WTC11 (cell line): ENCODE measurements around the gene SMAD6. TPM values are rescaled to one million over a fixed set of nuclear protein-coding genes. Genes with fewer than 3 reads are reported as not detected.

Experiments
- ATAC-seq: fragments of 200-7000 bp; cut with Tn5 transposase; 2 replicates; pipeline ENCODE4 v1.10.0; 2021; ENCODE audit warnings: mild to moderate bottlenecking, moderate library complexity
- CTCF ChIA-PET: fragments of 300-600 bp; sonication (Branson Sonifier 250); formaldehyde crosslinking; loops from one replicate; lab custom pipeline; 2021; ENCODE audit warnings: antibody characterized with exemption; lab: Charles Lee
- POLR2A ChIA-PET: fragments of 350-600 bp; sonication (Branson Sonifier 250); formaldehyde crosslinking; loops from one replicate; lab custom pipeline; 2021; ENCODE audit warnings: antibody characterized with exemption; lab: Charles Lee
- DNase-seq: peaks from one replicate; pipeline ENCODE4 v3.0.0; 2021; ENCODE audit warnings: low spot score
- H3K27ac Mint-ChIP-seq: 2 replicates; pipeline ENCODE4 v1.8.0; 2021; ENCODE audit warnings: mixed read lengths
- H3K27me3 Mint-ChIP-seq: 2 replicates; pipeline ENCODE4 v1.8.0; 2021; ENCODE audit warnings: low read depth, mild to moderate bottlenecking, moderate library complexity, mixed read lengths
- H3K36me3 Mint-ChIP-seq: 2 replicates; pipeline ENCODE4 v1.8.0; 2021; ENCODE audit warnings: mixed read lengths
- H3K4me1 Mint-ChIP-seq: 2 replicates; pipeline ENCODE4 v1.8.0; 2022; ENCODE audit warnings: mixed read lengths
- H3K4me3 Mint-ChIP-seq: 2 replicates; pipeline ENCODE4 v1.8.0; 2021; ENCODE audit warnings: mild to moderate bottlenecking, moderate library complexity, mixed read lengths
- H3K9me3 Mint-ChIP-seq: 2 replicates; pipeline ENCODE4 v1.8.0; 2021; ENCODE audit warnings: mixed read lengths
- ATF3 ChIP-seq: sonication (generic); formaldehyde crosslinking; conservative IDR thresholded peaks from 2 replicates; pipeline ENCODE4 v1.8.1; 2022; ENCODE audit warnings: mild to moderate bottlenecking, missing genetic modification reagents
- CREM ChIP-seq: sonication (generic); formaldehyde crosslinking; IDR thresholded peaks from 2 replicates; pipeline ENCODE4 v1.8.1; 2022; ENCODE audit warnings: mild to moderate bottlenecking, missing genetic modification reagents, moderate library complexity
- JUN ChIP-seq: sonication (generic); formaldehyde crosslinking; IDR thresholded peaks from 2 replicates; pipeline ENCODE4 v1.8.0; 2023; ENCODE audit warnings: mild to moderate bottlenecking, missing genetic modification reagents
- NR1H2 ChIP-seq: sonication (generic); formaldehyde crosslinking; IDR thresholded peaks from 2 replicates; pipeline ENCODE4 v1.9.0; 2021; ENCODE audit warnings: mild to moderate bottlenecking, moderate library complexity, missing genetic modification reagents
- NR2C2 ChIP-seq: sonication (generic); formaldehyde crosslinking; IDR thresholded peaks from 2 replicates; pipeline ENCODE4 v1.8.0; 2022; ENCODE audit warnings: mild to moderate bottlenecking, missing genetic modification reagents
- OVOL2 ChIP-seq: fragments of 250-450 bp; sonication (Bioruptor Pico); IDR thresholded peaks from 2 replicates; pipeline ENCODE4 v1.9.0; 2021; ENCODE audit warnings: mild to moderate bottlenecking, borderline replicate concordance
- PREB ChIP-seq: sonication (generic); formaldehyde crosslinking; IDR thresholded peaks from 2 replicates; pipeline ENCODE4 v1.8.1; 2022; ENCODE audit warnings: mild to moderate bottlenecking, missing genetic modification reagents, moderate library complexity, borderline replicate concordance
- SMAD4 ChIP-seq: sonication (generic); formaldehyde crosslinking; IDR thresholded peaks from 2 replicates; pipeline ENCODE4 v1.8.0; 2022; ENCODE audit warnings: mild to moderate bottlenecking, missing genetic modification reagents
- SP1 ChIP-seq: sonication (generic); formaldehyde crosslinking; conservative IDR thresholded peaks from 2 replicates; pipeline ENCODE4 v1.8.1; 2022; ENCODE audit warnings: missing genetic modification reagents
- ZMAT4 ChIP-seq: fragments of 250-450 bp; sonication (Bioruptor Pico); IDR thresholded peaks from 2 replicates; pipeline ENCODE4 v1.9.0; 2021; ENCODE audit warnings: mild to moderate bottlenecking
- ZNF121 ChIP-seq: sonication (generic); formaldehyde crosslinking; IDR thresholded peaks from 2 replicates; pipeline ENCODE4 v1.8.0; 2023; ENCODE audit warnings: missing genetic modification reagents
- ZNF138 ChIP-seq: sonication (generic); formaldehyde crosslinking; conservative IDR thresholded peaks from 2 replicates; pipeline ENCODE4 v1.8.1; 2022; ENCODE audit warnings: mild to moderate bottlenecking, moderate library complexity, missing genetic modification reagents
- ZNF232 ChIP-seq: sonication (generic); formaldehyde crosslinking; IDR thresholded peaks from 2 replicates; pipeline ENCODE4 v1.8.0; 2022; ENCODE audit warnings: mild to moderate bottlenecking, missing genetic modification reagents
- ZNF396 ChIP-seq: fragments of 250-450 bp; sonication (Bioruptor Pico); IDR thresholded peaks from 2 replicates; pipeline ENCODE4 v1.8.0; 2021; ENCODE audit warnings: mild to moderate bottlenecking, moderate library complexity, borderline replicate concordance
- ZNF423 ChIP-seq: fragments of 250-450 bp; sonication (Bioruptor Pico); IDR thresholded peaks from 2 replicates; pipeline ENCODE4 v2.1.2; 2022; ENCODE audit warnings: mild to moderate bottlenecking, moderate library complexity
- total RNA-seq: library from RNA; stranded (reverse); gene quantifications from 3 replicates; pipeline ENCODE4 v1.2.3, GENCODE V29; 2021
- TF ChIP-seq, protein P1 (sequence below): sonication (generic); formaldehyde crosslinking; conservative IDR thresholded peaks from 2 replicates; pipeline ENCODE4 v1.8.1; 2023; ENCODE audit warnings: mild to moderate bottlenecking, low read depth, missing genetic modification reagents, moderate library complexity
- TF ChIP-seq, protein P2 (sequence below): sonication (generic); formaldehyde crosslinking; IDR thresholded peaks from 2 replicates; pipeline ENCODE4 v1.8.1; 2023; ENCODE audit warnings: mild to moderate bottlenecking, missing genetic modification reagents
- TF ChIP-seq, protein P3 (sequence below): fragments of 250-450 bp; sonication (Bioruptor Pico); IDR thresholded peaks from 2 replicates; pipeline ENCODE4 v2.1.2; 2022; ENCODE audit warnings: mild to moderate bottlenecking, moderate library complexity
- TF ChIP-seq, protein P4 (sequence below): sonication (generic); formaldehyde crosslinking; IDR thresholded peaks from 2 replicates; pipeline ENCODE4 v1.8.0; 2023; ENCODE audit warnings: missing genetic modification reagents, mild to moderate bottlenecking, borderline replicate concordance
- TF ChIP-seq, protein P5 (sequence below): sonication (generic); formaldehyde crosslinking; IDR thresholded peaks from 2 replicates; pipeline ENCODE4 v1.8.0; 2022; ENCODE audit warnings: mild to moderate bottlenecking, missing genetic modification reagents

Gene SMAD6
- total RNA-seq, 1 experiment from 2014 or later = 13.9 TPM

DNA sequence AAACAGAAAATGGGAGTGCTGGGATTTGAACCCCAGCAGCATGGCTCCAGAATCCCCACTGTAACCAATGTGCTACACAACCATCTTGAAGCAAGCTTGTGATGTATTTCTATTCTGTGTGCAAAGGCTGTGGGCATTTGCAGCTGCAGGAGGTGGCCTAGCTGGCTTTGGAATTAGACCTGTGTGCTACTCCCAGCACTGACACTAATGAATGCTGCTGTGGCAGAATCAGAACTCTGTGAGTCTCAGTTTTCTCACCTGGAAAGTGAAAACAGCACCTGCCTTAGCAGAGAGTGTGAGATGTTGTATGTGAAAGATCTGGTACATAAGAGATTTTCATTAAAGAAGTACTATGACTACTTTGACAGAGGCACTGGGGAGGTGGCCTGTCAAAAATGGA is 21.5 kb upstream of the SMAD6 start:
- Mint-ChIP-seq H3K27me3 (no peaks in the 10 kb centered on the region), H3K4me3 (no peak overlapping the region), H3K36me3 (peaks cover 11% of the 10 kb centered on the region), H3K9me3 (peaks cover 19% of the 10 kb centered on the region), H3K4me1 (peaks cover 15% of the 10 kb centered on the region), H3K27ac (no peak overlapping the region)
- ChIA-PET CTCF (interaction anchor here (0.6 to 2.4 kb wide), 4 partner anchors 13 to 171 kb away, joined by 3 to 10 read pairs (median 7); no protein-coding TSS in a partner anchor), POLR2A (interaction anchor here (1.2 kb wide), 1 partner anchor 20 kb away, joined by 3 read pairs; no protein-coding TSS in a partner anchor)
- TF ChIP-seq, protein P1, sequence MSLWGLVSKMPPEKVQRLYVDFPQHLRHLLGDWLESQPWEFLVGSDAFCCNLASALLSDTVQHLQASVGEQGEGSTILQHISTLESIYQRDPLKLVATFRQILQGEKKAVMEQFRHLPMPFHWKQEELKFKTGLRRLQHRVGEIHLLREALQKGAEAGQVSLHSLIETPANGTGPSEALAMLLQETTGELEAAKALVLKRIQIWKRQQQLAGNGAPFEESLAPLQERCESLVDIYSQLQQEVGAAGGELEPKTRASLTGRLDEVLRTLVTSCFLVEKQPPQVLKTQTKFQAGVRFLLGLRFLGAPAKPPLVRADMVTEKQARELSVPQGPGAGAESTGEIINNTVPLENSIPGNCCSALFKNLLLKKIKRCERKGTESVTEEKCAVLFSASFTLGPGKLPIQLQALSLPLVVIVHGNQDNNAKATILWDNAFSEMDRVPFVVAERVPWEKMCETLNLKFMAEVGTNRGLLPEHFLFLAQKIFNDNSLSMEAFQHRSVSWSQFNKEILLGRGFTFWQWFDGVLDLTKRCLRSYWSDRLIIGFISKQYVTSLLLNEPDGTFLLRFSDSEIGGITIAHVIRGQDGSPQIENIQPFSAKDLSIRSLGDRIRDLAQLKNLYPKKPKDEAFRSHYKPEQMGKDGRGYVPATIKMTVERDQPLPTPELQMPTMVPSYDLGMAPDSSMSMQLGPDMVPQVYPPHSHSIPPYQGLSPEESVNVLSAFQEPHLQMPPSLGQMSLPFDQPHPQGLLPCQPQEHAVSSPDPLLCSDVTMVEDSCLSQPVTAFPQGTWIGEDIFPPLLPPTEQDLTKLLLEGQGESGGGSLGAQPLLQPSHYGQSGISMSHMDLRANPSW (CRISPR knock-in tag) = no peak
- TF ChIP-seq CREM (CRISPR knock-in tag) (no peak), NR1H2 (CRISPR knock-in tag) (no peak), ZNF423 (CRISPR knock-in tag) (no peak), PREB (no peak), ZNF232 (CRISPR knock-in tag) (no peak), ZNF121 (CRISPR knock-in tag) (no peak), SMAD4 (CRISPR knock-in tag) (no peak), ZMAT4 (CRISPR knock-in tag) (no peak), ZNF138 (no peak)
- DNase-seq (no peak), ATAC-seq (no peak)

GRCh38 chr15:66681395-66681794 is 20.6 kb upstream of the SMAD6 start:
- ChIA-PET POLR2A (no interaction called here), CTCF (no interaction called here)
- ATAC-seq (no peak), DNase-seq (no peak)
- TF ChIP-seq JUN (CRISPR knock-in tag) (no peak), SP1 (no peak), CREM (CRISPR knock-in tag) (no peak), ATF3 (CRISPR knock-in tag) (no peak), OVOL2 (CRISPR knock-in tag) (no peak), ZNF396 (CRISPR knock-in tag) (no peak), NR2C2 (CRISPR knock-in tag) (no peak)
- TF ChIP-seq, protein P2, sequence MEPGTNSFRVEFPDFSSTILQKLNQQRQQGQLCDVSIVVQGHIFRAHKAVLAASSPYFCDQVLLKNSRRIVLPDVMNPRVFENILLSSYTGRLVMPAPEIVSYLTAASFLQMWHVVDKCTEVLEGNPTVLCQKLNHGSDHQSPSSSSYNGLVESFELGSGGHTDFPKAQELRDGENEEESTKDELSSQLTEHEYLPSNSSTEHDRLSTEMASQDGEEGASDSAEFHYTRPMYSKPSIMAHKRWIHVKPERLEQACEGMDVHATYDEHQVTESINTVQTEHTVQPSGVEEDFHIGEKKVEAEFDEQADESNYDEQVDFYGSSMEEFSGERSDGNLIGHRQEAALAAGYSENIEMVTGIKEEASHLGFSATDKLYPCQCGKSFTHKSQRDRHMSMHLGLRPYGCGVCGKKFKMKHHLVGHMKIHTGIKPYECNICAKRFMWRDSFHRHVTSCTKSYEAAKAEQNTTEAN = no peak
- TF ChIP-seq, protein P3, sequence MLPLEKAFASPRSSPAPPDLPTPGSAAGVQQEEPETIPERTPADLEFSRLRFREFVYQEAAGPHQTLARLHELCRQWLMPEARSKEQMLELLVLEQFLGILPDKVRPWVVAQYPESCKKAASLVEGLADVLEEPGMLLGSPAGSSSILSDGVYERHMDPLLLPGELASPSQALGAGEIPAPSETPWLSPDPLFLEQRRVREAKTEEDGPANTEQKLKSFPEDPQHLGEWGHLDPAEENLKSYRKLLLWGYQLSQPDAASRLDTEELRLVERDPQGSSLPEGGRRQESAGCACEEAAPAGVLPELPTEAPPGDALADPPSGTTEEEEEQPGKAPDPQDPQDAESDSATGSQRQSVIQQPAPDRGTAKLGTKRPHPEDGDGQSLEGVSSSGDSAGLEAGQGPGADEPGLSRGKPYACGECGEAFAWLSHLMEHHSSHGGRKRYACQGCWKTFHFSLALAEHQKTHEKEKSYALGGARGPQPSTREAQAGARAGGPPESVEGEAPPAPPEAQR (CRISPR knock-in tag) = no peak
- TF ChIP-seq, protein P4, sequence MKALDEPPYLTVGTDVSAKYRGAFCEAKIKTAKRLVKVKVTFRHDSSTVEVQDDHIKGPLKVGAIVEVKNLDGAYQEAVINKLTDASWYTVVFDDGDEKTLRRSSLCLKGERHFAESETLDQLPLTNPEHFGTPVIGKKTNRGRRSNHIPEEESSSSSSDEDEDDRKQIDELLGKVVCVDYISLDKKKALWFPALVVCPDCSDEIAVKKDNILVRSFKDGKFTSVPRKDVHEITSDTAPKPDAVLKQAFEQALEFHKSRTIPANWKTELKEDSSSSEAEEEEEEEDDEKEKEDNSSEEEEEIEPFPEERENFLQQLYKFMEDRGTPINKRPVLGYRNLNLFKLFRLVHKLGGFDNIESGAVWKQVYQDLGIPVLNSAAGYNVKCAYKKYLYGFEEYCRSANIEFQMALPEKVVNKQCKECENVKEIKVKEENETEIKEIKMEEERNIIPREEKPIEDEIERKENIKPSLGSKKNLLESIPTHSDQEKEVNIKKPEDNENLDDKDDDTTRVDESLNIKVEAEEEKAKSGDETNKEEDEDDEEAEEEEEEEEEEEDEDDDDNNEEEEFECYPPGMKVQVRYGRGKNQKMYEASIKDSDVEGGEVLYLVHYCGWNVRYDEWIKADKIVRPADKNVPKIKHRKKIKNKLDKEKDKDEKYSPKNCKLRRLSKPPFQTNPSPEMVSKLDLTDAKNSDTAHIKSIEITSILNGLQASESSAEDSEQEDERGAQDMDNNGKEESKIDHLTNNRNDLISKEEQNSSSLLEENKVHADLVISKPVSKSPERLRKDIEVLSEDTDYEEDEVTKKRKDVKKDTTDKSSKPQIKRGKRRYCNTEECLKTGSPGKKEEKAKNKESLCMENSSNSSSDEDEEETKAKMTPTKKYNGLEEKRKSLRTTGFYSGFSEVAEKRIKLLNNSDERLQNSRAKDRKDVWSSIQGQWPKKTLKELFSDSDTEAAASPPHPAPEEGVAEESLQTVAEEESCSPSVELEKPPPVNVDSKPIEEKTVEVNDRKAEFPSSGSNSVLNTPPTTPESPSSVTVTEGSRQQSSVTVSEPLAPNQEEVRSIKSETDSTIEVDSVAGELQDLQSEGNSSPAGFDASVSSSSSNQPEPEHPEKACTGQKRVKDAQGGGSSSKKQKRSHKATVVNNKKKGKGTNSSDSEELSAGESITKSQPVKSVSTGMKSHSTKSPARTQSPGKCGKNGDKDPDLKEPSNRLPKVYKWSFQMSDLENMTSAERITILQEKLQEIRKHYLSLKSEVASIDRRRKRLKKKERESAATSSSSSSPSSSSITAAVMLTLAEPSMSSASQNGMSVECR (CRISPR knock-in tag) = no peak
- TF ChIP-seq, protein P5, sequence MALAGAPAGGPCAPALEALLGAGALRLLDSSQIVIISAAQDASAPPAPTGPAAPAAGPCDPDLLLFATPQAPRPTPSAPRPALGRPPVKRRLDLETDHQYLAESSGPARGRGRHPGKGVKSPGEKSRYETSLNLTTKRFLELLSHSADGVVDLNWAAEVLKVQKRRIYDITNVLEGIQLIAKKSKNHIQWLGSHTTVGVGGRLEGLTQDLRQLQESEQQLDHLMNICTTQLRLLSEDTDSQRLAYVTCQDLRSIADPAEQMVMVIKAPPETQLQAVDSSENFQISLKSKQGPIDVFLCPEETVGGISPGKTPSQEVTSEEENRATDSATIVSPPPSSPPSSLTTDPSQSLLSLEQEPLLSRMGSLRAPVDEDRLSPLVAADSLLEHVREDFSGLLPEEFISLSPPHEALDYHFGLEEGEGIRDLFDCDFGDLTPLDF (CRISPR knock-in tag) = no peak
- Mint-ChIP-seq H3K27ac (no peak overlapping the region), H3K4me3 (no peak overlapping the region), H3K4me1 (peaks cover 15% of the 10 kb centered on the region), H3K9me3 (peaks cover 19% of the 10 kb centered on the region), H3K36me3 (peaks cover 11% of the 10 kb centered on the region), H3K27me3 (no peaks in the 10 kb centered on the region; the same call in 1 of the 2 replicates)
